Fibroblast of villous mesenchyme (primary cell): ENCODE measurements around the gene LMO7. TPM values are rescaled to one million over a fixed set of nuclear protein-coding genes. Genes with fewer than 3 reads are reported as not detected.

Experiments
- DNase-seq: peaks from one replicate; pipeline ENCODE4 v3.0.0-alpha.2; 2010; ENCODE audit warnings: low read depth
- H3K4me3 ChIP-seq: 2 replicates; pipeline ENCODE4 v1.5.1; 2011; ENCODE audit warnings: low read depth, mild to moderate bottlenecking, low read length
- CTCF ChIP-seq: IDR thresholded peaks from 2 replicates; pipeline ENCODE4 v1.5.1; 2012; ENCODE audit warnings: low read depth, mild to moderate bottlenecking, low read length; ENCODE audit not compliant: insufficient read depth
- total RNA-seq: library from RNA; depleted of rRNA; stranded (reverse); fragments of >200 nt; gene quantifications from 2 replicates; pipeline ENCODE4 v1.2.3, GENCODE V29; 2012

Gene LMO7
- total RNA-seq, 1 donor: 174 TPM

GRCh38 chr13:75882261-75882660 is 246.1 kb downstream of the LMO7 start:
- no peak overlapping the region for H3K4me3 ChIP-seq
- no peak for DNase-seq
- no peak for TF ChIP-seq CTCF

- no peak overlapping the region for H3K4me3 ChIP-seq
- no peak for TF ChIP-seq CTCF
- no peak for DNase-seq
Measured at GRCh38 chr13:75889427-75889826, 253.3 kb downstream of the LMO7 start.

GRCh38 chr13:75895168-75895567 is 259.0 kb downstream of the LMO7 start:
- H3K4me3 ChIP-seq: no peak overlapping the region
- DNase-seq: no peak
- TF ChIP-seq CTCF: no peak

GRCh38 chr13:75896271-75896670 is 260.1 kb downstream of the LMO7 start:
- H3K4me3 ChIP-seq: no peak overlapping the region
- DNase-seq: no peak
- no peak for TF ChIP-seq CTCF

- TF ChIP-seq CTCF: no peak
- DNase-seq: no peak
Measured at GRCh38 chr13:75897386-75897785, 261.3 kb downstream of the LMO7 start.

GRCh38 chr13:75901501-75901900 is 265.4 kb downstream of the LMO7 start:
- no peak overlapping the region for H3K4me3 ChIP-seq
- no peak for TF ChIP-seq CTCF
- DNase-seq: no peak

More at GRCh38 chr13:75897386-75897785, 261.3 kb downstream of the LMO7 start:
- no peak overlapping the region for H3K4me3 ChIP-seq

- no peak for DNase-seq
- no peak for TF ChIP-seq CTCF
- no peak overlapping the region for H3K4me3 ChIP-seq
Measured at GRCh38 chr13:75902166-75903104, 266.3 kb downstream of the LMO7 start.
